ENCODE data around the gene NHERF2. TPM values are rescaled to one million over a fixed set of nuclear protein-coding genes. Genes with fewer than 3 reads are reported as not detected.

NHERF2 gene
- 24.8 and 25.5 TPM in 2 replicates for total RNA-seq

DNA sequence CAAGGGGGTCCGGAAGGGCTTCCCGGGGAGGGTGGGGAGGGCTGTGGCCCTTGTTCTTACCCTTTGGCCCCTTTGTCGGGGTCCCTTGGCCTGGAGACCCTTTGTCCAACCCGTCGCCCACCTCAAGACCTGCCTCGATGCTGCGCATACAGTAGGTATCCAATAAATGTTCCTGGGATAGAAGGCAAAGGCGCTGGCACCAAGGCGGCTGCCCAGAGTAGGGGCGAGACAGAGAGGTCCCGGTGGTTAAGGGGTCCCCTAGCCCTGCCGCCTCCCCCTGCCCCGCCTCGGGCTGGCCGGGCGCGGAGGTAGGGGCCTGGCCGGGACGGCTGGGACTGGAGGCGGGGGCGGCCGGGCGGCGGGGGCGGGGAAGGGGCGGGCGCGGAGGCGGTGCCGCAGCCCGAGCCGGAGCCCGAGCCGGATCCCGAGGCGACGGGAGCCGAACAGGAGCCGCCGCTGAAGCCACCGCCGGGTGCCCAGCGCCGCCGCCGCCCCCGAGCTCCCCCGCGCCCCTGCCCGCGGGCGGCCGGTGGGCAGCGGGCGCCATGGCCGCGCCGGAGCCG is at the start of gene NHERF2:
Gene NHERF2, plus strand, starts transcription at position 442 of the 563 bp plus-strand sequence. Its CDS starts 104 bp downstream, at position 546.

GRCh38 chr16:1981398-1981836 is 45.3 kb upstream of the NHERF2 start, which contains the start of gene NOXO1:
NOXO1 (minus strand) TSS chr16:1981469; CDS start chr16:1981179, 290 bp downstream.

GRCh38 chr16:1983544-1984346 is 43.0 kb upstream of the NHERF2 start, which contains the start of gene GFER:
GFER (plus strand) TSS chr16:1984193; CDS start chr16:1984219, 26 bp downstream.

DNA sequence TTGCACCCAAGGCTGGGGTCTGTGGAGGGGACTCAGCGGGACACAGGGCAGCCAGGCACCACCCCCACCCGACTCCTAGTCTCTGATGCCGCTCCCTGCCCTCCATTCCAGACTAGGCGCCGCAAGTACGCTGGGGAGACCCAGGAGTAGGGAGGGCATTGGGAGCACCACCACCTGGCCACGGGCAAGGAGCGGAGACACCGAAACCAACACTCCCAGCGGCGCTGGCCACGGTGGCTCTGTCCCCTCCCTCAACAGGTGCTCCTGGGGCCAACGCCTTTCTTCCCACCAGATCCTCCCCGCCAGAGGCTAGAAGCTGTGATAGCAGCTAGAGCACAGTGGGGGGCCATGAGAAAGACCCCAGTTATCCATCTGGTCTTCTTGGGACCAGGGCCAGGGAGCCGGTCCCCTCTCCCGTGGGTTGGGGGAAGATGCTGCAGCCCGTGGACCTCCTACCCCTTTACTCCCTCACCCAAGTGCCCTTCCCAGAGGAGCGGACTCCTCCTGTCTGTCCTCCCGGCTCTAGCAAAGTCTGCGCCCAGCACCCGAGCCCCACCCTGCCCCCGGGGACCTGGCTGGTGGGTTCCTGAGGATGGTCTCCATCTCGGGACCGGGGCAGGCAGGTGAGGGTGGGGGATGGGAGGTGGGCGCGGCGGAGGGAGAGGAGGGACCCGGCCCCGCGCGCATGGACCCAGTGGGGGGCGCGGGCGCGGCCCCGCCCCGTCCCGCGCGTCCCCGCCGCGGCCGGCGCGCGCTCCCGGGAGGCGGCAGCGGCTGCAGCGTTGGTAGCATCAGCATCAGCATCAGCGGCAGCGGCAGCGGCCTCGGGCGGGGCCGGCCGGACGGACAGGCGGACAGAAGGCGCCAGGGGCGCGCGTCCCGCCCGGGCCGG is 37.2 kb upstream of the NHERF2 start, which contains the start of gene SYNGR3:
Gene SYNGR3, plus strand, starts transcription at position 762 of the 892 bp plus-strand sequence. CDS start 133 bp downstream, outside the sequence.

GRCh38 chr16:2009791-2010510 is 16.8 kb upstream of the NHERF2 start, which contains the start of gene ZNF598:
ZNF598 (minus strand) TSS chr16:2009821.

GRCh38 chr16:2019518-2019920 is 7.2 kb upstream of the NHERF2 start, which contains the start of gene NPW:
NPW (plus strand) TSS chr16:2019785.

DNA sequence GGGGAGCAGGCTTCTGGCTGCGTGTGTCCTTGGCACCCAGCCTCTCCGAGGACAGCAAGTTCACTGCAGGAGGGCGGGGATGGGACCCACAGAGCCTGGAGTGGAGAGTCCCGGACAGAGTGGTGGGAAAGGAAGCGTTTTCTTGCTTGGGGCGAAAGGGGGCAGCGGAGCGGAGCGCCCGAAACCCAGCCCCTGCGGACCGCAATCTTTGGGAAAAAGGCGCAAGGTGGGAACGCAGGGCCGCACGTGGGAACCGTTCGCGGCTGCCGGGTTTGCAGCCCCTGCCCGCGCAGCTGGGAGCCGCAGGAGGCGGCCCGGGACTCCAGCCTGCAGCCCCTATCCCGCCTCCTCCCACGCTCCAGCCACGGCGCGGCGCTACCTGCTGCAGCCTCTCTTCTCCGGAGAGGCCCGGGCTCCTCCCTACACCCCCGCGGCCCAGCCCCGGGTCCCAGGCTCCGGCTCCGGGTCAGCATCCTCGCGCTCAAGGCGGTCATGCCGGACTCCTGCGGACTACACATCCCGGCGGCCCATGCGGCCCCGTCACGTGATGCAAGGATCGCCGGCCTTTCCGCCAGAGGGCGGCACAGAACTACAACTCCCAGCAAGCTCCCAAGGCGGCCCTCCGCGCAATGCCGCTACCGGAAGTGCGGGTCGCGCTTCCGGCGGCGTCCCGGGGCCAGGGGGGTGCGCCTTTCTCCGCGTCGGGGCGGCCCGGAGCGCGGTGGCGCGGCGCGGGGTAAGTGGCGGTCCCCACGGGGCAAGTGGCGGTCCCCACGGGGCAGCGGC is 20.8 kb downstream of the NHERF2 start, which contains the start of the genes NTHL1 and TSC2:
Gene NTHL1, minus strand, starts transcription at position 505 of the 786 bp plus-strand sequence. Its CDS starts 11 bp downstream, at position 494.
Gene TSC2, plus strand, starts transcription at position 656 of the 786 bp plus-strand sequence. CDS start 631 bp downstream, outside the sequence.

Other genes with a start within 250 kb of the NHERF2 start
- 22.4 and 28.4 TPM in 2 replicates for gene SPSB3, start 244.3 kb upstream of the NHERF2 start, total RNA-seq
- gene NUBP2, start 243.9 kb upstream of the NHERF2 start, total RNA-seq: 119 and 173 TPM in 2 replicates
- gene IGFALS, start 233.2 kb upstream of the NHERF2 start, total RNA-seq: not detected in 2 replicates
- gene HAGH, start 200.1 kb upstream of the NHERF2 start, total RNA-seq: 76.1 and 79.8 TPM in 2 replicates
- gene FAHD1, start 199.7 kb upstream of the NHERF2 start, total RNA-seq: 70.2 and 86.2 TPM in 2 replicates
- gene MEIOB, start 154.7 kb upstream of the NHERF2 start, total RNA-seq: not detected in 2 replicates
- 1.4 and 2.7 TPM in 2 replicates for gene HS3ST6, start 108.5 kb upstream of the NHERF2 start, total RNA-seq
- gene MSRB1, start 83.7 kb upstream of the NHERF2 start, total RNA-seq: 6.7 and 11.7 TPM in 2 replicates
- 0.35 and 0.46 TPM in 2 replicates for gene RPL3L, start 72.2 kb upstream of the NHERF2 start, total RNA-seq
- 279 and 343 TPM in 2 replicates for gene NDUFB10, start 67.4 kb upstream of the NHERF2 start, total RNA-seq
- gene RPS2, start 62.1 kb upstream of the NHERF2 start, total RNA-seq: 3,748 and 4,325 TPM in 2 replicates
- gene RNF151, start 60.0 kb upstream of the NHERF2 start, total RNA-seq: not detected in 2 replicates
- gene TBL3, start 54.8 kb upstream of the NHERF2 start, total RNA-seq: 114 and 119 TPM in 2 replicates
- gene NOXO1, start 45.4 kb upstream of the NHERF2 start, total RNA-seq: 1.1 and 2.2 TPM in 2 replicates
- gene GFER, start 42.7 kb upstream of the NHERF2 start, total RNA-seq: 20.3 and 22.9 TPM in 2 replicates
- gene SYNGR3, start 36.9 kb upstream of the NHERF2 start, total RNA-seq: 2.1 and 5.4 TPM in 2 replicates
- 52.9 and 61.7 TPM in 2 replicates for gene ZNF598, start 17.1 kb upstream of the NHERF2 start, total RNA-seq
- gene NPW, start 7.1 kb upstream of the NHERF2 start, total RNA-seq: 3.6 and 4.0 TPM in 2 replicates
- gene NTHL1, start 20.9 kb downstream of the NHERF2 start, total RNA-seq: 32.8 and 43.2 TPM in 2 replicates
- gene TSC2, start 21.1 kb downstream of the NHERF2 start, total RNA-seq: 33.8 and 35.0 TPM in 2 replicates
- gene PKD1, start 109.0 kb downstream of the NHERF2 start, total RNA-seq: 43.3 and 71.5 TPM in 2 replicates
- gene RAB26, start 121.7 kb downstream of the NHERF2 start, total RNA-seq: 0.49 and 5.0 TPM in 2 replicates
- 58.2 and 65.4 TPM in 2 replicates for gene TRAF7, start 128.9 kb downstream of the NHERF2 start, total RNA-seq
- 0.42 and 0.46 TPM in 2 replicates for gene CASKIN1, start 169.7 kb downstream of the NHERF2 start, total RNA-seq
- gene MLST8, start 178.6 kb downstream of the NHERF2 start, total RNA-seq: 68.9 and 81.9 TPM in 2 replicates
- gene BRICD5, start 184.0 kb downstream of the NHERF2 start, total RNA-seq: 2.5 and 3.5 TPM in 2 replicates
- 21.9 and 26.8 TPM in 2 replicates for gene PGP, start 187.9 kb downstream of the NHERF2 start, total RNA-seq
- gene E4F1, start 196.7 kb downstream of the NHERF2 start, total RNA-seq: 23.9 and 26.2 TPM in 2 replicates
- gene DNASE1L2, start 209.5 kb downstream of the NHERF2 start, total RNA-seq: 0.19 and 0.21 TPM in 2 replicates
- gene ECI1, start 224.7 kb downstream of the NHERF2 start, total RNA-seq: 36.0 and 39.4 TPM in 2 replicates
- gene RNPS1, start 241.2 kb downstream of the NHERF2 start, total RNA-seq: 178 and 219 TPM in 2 replicates